Tibial nerve (tissue), 4 donors: Measurements from ENCODE around the gene CCDC91.

Experiments
- EP300 ChIP-seq, 2 donors: sonication (generic); formaldehyde crosslinking; IDR thresholded peaks; one replicate each; pipeline ENCODE4 v1.6.1; 2017; ENCODE audit warnings: antibody characterized with exemption in 2 of 2, mild to moderate bottlenecking in 1 of 2
- POLR2A ChIP-seq, 2 donors: fragments of 450-650 bp; IDR thresholded peaks; one replicate each; pipeline ENCODE4 v1.6.1; 2017; ENCODE audit warnings: antibody characterized with exemption in 2 of 2, mild to moderate bottlenecking in 2 of 2, moderate library complexity in 2 of 2
- TF ChIP-seq, protein P1 (sequence below), 5 experiments: fragments of 200-600 bp in 3 of 5; fragments of 450-650 bp in 2 of 5; sonication (generic) in 3 of 5; IDR thresholded peaks; one replicate each; pipeline ENCODE4 v1.5.1; 2016 to 2019; ENCODE audit warnings: antibody characterized with exemption in 5 of 5, mild to moderate bottlenecking in 3 of 5, moderate library complexity in 2 of 5

DNA sequence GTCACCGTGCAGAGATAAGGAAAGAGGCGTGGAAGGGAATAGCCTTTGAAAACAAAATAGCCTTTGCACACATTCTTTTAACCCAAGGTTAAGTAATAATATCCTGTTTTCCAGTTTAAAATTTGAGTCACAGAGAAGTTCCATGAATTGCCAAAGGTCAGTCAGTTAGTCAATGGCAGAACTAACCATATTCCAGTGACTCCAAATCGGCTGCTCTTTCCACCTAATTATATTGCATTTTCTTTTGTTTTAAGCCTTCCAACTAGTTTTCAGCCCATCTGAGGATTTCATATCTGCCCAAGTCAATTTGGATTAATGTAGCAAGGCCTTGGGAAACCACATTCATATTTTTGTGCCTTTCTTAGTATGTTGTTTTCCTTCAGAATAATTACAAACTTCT lies 373.0 kb downstream of the CCDC91 start:
- TF ChIP-seq POLR2A (IDR thresholded peaks at IDR 0.05) = no peak
- TF ChIP-seq, protein P1, sequence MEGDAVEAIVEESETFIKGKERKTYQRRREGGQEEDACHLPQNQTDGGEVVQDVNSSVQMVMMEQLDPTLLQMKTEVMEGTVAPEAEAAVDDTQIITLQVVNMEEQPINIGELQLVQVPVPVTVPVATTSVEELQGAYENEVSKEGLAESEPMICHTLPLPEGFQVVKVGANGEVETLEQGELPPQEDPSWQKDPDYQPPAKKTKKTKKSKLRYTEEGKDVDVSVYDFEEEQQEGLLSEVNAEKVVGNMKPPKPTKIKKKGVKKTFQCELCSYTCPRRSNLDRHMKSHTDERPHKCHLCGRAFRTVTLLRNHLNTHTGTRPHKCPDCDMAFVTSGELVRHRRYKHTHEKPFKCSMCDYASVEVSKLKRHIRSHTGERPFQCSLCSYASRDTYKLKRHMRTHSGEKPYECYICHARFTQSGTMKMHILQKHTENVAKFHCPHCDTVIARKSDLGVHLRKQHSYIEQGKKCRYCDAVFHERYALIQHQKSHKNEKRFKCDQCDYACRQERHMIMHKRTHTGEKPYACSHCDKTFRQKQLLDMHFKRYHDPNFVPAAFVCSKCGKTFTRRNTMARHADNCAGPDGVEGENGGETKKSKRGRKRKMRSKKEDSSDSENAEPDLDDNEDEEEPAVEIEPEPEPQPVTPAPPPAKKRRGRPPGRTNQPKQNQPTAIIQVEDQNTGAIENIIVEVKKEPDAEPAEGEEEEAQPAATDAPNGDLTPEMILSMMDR (IDR thresholded peaks at IDR 0.05) = no peak
- TF ChIP-seq EP300 (IDR thresholded peaks at IDR 0.05) = no peak
